GM21528 (cell line): Measurements from ENCODE around the gene FBH1.
A peak's percentile ranks its signal among the peaks of the same experiment; 100 is the strongest.
"Not testable (repeated sequence)": the region's sequence is repeated elsewhere in the genome, so short reads cannot be mapped to it uniquely, and the experiment has no call there.

Source experiments
- ATAC-seq: cut with Tn5 transposase; IDR thresholded peaks from one replicate; pipeline ENCODE4 v1.9.1; 2021; ENCODE audit warnings: mild to moderate bottlenecking, moderate library complexity; ENCODE audit not compliant: unreplicated experiment, low FRiP score

Gene FBH1

GRCh38 chr10:5889624-5890451 lies at the start of gene FBH1, which contains the start of gene ANKRD16:
Gene FBH1, plus strand, starts transcription at chr10:5890243. Its CDS starts 103 bp downstream, at chr10:5890346.
Gene ANKRD16, minus strand, starts transcription at chr10:5889893. Its CDS starts 539 bp downstream, at chr10:5889354.
- peak; percentile 84 for ATAC-seq

- ATAC-seq = peak; percentile 72
Measured at GRCh38 chr10:5840314-5841307, 49.4 kb upstream of the FBH1 start.

DNA sequence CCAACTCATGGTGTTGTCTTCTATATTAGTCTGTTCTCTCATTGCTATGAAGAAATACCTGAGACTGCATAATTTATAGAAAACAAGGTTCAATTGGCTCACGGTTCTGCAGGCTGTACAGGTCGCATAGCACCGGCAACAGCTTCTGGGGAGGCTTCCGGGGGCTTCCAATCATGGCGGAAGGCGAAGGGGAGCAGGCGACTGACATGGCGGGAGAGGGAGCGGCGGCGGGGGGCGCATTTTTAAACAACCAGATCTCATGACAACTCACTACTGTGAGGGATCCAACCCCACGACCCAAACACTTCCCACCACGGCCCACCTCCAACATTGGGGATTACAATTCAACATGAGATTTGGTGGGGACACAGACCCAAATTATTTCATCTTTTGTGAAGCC lies 48.1 kb upstream of the FBH1 start:
- no peak for ATAC-seq

- ATAC-seq = no peak
Measured at GRCh38 chr10:5843686-5844344, 46.2 kb upstream of the FBH1 start.

DNA sequence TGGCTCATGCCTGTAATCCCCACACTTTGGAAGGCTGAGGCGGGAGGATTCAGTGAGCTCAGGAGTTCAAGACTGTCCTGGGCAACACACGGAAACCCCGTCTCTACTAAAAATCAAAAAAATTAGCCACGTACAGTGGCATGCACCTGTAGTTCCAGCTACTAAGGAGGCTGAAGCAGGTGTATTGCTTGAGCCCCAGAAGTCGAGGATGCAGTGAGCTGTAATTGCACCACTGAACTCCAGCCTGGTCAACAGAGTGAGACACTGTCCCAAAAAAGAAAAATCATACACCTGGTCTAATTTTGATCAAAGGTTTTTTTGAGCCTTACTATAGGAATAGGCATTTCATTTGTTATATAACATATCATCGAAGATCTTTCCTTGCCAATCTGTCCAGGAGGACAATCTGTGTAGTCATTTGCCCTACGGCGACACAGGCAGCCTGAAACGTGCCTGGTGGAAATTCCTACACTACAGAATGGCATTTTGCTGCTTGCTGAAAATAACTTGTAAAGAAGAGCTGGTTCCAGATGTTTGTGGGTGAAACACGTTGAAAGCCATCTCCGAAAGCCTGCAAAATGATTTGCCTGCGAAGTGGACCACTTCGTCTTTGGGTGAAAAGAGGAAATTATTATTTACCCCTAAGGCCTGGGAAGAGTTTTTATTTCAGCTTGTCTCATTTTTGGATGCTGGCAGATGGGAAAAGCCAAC lies 45.5 kb upstream of the FBH1 start:
- no peak for ATAC-seq

DNA sequence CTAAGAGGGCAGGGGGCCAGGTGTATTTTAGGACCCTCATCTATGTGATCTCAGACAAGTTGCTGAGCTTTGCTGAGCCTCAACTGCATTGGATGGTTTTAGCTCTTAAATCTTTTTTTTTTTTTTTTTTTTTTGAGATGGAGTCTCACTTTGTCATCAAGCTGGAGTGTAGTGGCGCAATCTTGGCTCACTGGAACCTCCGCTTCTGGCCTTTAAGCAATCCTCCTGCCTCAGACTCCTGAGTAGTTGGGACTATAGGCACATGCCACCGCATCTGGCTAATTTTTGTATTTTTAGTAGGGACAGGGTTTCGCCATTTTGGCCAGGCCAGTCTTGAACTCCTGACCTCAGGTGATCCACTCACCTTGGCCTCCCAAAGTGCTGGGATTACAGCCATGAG lies 43.4 kb upstream of the FBH1 start:
- not testable (repeated sequence) for ATAC-seq

DNA sequence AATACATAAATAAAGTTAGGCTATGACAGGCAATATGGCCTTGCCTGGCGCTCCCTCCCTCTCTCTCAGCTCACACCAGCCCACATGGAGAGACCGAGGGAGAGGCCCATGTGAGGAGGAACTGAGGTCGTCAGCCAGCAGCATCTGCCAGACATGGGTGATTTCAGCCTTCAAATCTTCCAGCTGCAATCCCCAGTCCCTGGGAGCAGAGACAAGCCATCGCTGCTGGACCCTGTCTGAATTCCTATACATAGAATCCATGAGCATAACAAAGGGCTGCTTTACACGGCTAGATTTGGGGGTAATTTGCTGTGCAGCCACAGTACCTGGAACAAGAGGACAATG lies 35.9 kb upstream of the FBH1 start:
- no peak for ATAC-seq

GRCh38 chr10:5855979-5856700 lies 33.9 kb upstream of the FBH1 start:
- ATAC-seq = no peak

DNA sequence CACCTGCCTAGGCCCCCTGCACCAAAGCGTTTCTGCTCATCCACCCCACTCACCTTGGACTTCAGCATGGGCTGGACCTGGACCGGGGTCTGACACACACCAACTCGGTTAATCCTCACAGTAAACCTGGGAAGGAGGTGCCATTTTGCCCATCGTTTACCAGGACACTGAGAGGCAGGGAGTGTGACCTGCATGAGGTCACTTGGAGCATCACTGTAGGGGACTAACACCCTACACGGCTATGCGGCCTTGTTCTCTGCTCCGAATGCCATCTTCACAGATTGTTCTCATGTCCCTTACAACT lies 33.4 kb upstream of the FBH1 start:
- ATAC-seq = no peak

- no peak for ATAC-seq
Measured at GRCh38 chr10:5858811-5859210, 31.2 kb upstream of the FBH1 start.

GRCh38 chr10:5860066-5860465 lies 30.0 kb upstream of the FBH1 start:
- no peak for ATAC-seq

DNA sequence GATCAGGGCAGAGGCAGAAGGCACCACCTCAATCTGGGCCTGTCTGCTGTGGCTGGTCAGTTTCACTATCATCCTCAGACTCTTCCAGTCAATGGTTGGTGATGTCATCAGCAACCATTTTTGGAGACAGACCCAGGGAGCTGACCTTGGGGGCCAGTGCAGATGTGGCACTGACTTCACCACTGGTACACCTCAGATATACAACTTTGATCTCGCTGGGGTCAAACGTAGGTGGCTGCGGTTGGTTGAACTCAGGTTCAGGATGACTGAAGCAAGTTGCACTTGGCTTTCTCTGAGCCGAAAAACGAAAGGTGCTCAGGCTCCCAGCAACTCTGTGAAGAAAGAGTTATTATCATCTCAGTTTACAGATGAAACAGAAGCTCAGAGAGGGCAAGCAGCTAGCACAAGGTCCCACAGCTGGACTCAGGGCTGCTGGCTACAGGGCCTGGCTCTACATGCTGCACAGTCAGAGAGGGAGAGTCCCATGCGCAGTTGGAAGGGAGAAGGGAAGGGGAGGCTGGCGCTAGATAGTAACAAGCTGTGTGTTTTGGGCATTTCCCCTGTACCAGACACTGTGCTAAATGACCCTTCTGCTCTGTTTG lies 27.6 kb upstream of the FBH1 start:
- peak; percentile 98 for ATAC-seq

DNA sequence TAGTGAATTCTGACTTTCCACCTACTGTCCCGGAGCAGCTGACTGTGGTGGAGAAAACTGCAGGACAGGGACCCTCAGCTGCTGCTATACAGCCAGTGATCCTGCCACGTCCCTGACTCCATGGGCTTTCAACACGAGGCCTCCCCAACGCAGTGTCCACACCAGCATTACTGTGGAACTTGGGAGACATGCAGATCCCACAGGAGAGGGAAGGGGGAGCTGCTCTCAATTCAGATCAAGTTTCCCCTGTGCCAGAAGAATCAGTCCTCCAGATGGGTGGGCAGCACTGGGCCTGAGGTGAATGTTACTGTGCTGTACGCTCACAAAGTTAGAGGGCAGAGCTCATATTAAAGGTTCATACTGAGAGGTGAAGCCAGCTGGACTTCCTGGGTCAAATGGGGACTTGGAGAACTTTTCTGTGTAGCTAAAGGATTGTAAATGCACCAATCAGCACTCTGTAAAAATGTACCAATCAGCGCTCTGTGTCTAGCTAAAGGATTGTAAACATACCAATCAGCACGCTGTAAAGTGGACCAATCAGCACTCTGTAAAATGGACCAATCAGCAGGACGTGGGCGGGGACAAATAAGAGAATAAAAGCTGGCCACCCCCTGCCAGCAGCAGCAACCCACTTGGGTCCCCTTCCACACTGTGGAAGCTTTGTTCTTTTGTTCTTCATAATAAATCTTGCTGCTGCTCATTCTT lies 26.9 kb upstream of the FBH1 start:
- not testable (repeated sequence) for ATAC-seq

DNA sequence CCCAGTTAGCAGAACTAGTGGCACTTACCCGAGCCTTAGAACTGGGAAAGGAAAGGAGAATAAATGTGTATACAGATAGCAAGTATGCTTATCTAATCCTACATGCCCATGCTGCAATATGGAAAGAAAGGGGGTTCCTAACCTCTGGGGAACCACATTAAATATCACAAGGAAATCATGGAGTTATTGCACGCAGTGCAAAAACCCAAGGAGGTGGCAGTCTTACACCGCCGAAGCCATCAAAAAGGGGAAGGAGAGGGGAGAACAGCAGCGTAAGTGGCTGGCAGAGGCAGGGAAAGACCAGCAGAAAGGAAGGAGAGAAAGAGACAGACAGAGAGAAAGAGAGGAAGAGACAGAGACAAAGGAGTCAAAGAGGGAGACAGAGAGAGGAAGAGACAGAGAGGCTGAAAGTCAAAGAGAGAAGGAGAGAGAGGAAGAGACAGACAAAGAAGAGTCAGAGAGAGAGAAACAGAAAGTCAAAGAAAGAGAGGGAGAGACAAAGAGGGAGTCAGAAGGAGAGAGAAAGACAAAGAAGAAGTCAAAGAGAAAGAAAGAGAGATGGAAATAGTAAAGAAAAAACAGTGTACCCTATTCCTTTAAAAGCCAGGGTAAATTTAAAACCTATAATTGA lies 23.5 kb upstream of the FBH1 start:
- ATAC-seq = not testable (repeated sequence)

- ATAC-seq = not testable (repeated sequence)
Measured at GRCh38 chr10:5867091-5867615, 22.9 kb upstream of the FBH1 start.

- not testable (repeated sequence) for ATAC-seq
Measured at GRCh38 chr10:5868383-5868782, 21.7 kb upstream of the FBH1 start.

GRCh38 chr10:5869156-5869555 lies 20.9 kb upstream of the FBH1 start:
- no peak for ATAC-seq

DNA sequence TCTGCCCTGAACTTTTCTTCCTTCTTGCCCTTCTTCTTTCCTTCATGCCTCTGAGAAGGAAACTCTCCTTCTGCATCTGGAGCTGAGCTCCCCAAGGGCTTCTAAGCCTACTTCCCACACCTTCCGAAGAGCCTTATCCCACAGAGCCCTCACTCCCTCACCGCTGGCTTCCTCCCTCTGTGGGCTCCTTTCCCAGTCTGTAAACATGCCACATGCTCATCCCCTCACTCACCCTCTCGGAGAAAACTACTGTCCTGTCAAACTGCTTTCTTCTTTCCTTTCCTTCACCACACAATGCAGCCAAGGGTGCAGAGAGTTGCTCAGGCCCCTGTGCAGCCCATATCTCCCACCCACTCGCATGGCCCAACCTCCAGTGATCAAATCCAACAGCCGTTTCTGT lies 18.4 kb upstream of the FBH1 start:
- ATAC-seq = no peak
